ENCODE measurements around the gene SSBP3.

Gene SSBP3

GRCh38 chr1:54318246-54318814, 87.9 kb downstream of the SSBP3 start:
- TF ChIP-seq CTCF (IDR thresholded peaks at IDR 0.05; ENCODE audit: low read length, missing control alignments), result no peak

GRCh38 chr1:54317084-54317483, 89.1 kb downstream of the SSBP3 start:
- DNase-seq (ENCODE audit: low read depth), result no peak
- no peak overlapping the region for H3K4me3 ChIP-seq (replicated peaks; ENCODE audit: low read depth, low read length)
- no peak for TF ChIP-seq CTCF (IDR thresholded peaks at IDR 0.05; ENCODE audit: low read length, missing control alignments)

More at GRCh38 chr1:54318246-54318814, 87.9 kb downstream of the SSBP3 start:
- no peak overlapping the region for H3K4me3 ChIP-seq (replicated peaks; ENCODE audit: low read depth, low read length)
- DNase-seq (ENCODE audit: low read depth), result no peak

- DNase-seq (ENCODE audit: low read depth), result no peak
- H3K4me3 ChIP-seq (replicated peaks; ENCODE audit: low read depth, low read length), result no peak overlapping the region
- no peak for TF ChIP-seq CTCF (IDR thresholded peaks at IDR 0.05; ENCODE audit: low read length, missing control alignments)
These were observed 91.1 kb downstream of the SSBP3 start for GRCh38 chr1:54315099-54315498.

GRCh38 chr1:54314696-54315095, 91.5 kb downstream of the SSBP3 start:
- TF ChIP-seq CTCF (IDR thresholded peaks at IDR 0.05; ENCODE audit: low read length, missing control alignments), result no peak
- no peak overlapping the region for H3K4me3 ChIP-seq (replicated peaks; ENCODE audit: low read depth, low read length)
- no peak for DNase-seq (ENCODE audit: low read depth)

- TF ChIP-seq CTCF (IDR thresholded peaks at IDR 0.05; ENCODE audit: low read length, missing control alignments), result no peak
- H3K4me3 ChIP-seq (replicated peaks; ENCODE audit: low read depth, low read length), result no peak overlapping the region
- peak; percentile 86 for DNase-seq (ENCODE audit: low read depth)
These were observed 93.3 kb downstream of the SSBP3 start for GRCh38 chr1:54312796-54313316.

DNA sequence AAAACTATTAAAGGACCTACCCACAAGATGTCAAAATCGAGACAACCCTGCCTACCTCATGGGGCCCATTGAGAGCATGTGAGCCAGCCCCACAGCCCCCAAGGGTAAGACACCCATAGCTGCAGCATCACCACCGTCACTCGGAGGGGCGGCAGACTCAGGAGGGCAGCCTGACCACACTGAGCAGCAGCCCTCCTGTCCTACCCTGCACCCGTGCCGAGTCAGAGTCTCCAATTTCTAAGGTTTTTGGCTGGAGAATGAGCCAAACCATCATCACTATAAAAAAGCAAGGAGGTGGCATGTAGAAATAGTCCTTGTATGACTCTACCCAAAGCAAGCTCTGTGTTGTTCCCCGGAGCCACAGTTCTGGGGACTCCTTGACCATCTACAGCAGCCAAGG, 94.7 kb downstream of the SSBP3 start:
- no peak for DNase-seq (ENCODE audit: low read depth)
- no peak for TF ChIP-seq CTCF (IDR thresholded peaks at IDR 0.05; ENCODE audit: low read length, missing control alignments)
- no peak overlapping the region for H3K4me3 ChIP-seq (replicated peaks; ENCODE audit: low read depth, low read length)

Measured in fibroblast of pulmonary artery (primary cell).